GM12801 (cell line): ENCODE results near the gene SYTL2.

Experiments used
- CTCF ChIP-seq: IDR thresholded peaks from one replicate; pipeline ENCODE4 v1.5.1; 2011; ENCODE audit warnings: control low read depth; ENCODE audit not compliant: insufficient read length; ENCODE audit errors: extremely low read depth

SYTL2 gene

DNA sequence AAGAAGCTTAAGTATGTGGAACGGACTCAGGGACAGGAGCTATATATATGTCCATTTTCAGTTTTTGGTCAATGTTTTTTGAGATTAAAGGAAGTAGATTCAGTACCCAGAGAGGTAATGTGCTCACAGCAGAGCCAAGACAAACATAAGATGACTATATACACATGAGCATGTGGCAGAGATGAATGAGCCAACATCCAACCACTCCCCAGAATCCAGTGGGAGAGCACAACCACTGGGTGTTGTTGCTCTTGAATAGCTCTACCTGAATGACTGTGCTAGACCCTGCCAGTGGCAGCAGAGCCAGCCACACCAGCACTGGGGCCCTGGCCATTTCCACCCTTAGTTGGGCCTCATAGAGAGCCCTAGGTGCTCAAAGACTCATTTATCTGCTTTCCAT lies 10.7 kb upstream of the SYTL2 start:
- TF ChIP-seq CTCF, result no peak

GRCh38 chr11:85819441-85819840 lies 8.5 kb upstream of the SYTL2 start:
- TF ChIP-seq CTCF, result no peak

DNA sequence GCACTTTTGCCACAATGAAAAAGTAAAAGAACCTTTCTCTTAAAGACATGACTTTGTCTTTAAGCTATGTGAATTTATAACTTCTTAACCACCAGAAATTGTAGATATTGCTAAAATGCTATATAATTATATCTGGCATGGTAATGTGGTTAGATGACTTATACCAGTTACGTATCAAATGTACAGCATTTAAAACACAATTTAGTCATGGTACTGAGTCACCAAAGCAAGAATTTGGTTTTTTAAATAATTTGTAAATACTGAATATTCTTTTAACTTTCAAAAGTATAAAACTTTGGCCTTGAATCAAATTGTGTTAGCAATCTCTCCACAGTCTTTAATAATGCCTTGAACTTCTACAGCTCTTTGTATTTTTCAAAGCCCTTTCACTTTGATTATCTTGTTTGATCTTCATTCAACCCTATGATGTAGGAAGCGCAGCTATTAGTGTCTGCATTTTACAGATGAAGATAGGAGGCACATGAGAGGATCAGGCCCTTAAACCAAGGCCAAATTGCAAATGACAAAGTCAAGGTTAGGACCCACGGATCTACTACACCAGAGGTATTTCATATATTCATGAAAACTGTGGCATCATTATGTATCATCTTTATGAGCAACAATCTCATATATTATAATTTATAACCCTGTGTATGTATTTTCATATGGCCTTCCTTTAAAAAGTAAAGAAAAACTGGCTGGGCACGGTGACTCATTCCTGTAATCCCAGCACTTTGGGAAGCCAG lies 4.4 kb upstream of the SYTL2 start:
- TF ChIP-seq CTCF, result no peak

- no peak for TF ChIP-seq CTCF
Observed at GRCh38 chr11:85813721-85814120, 2.8 kb upstream of the SYTL2 start.

GRCh38 chr11:85811624-85812023 lies 683 bp upstream of the SYTL2 start:
- TF ChIP-seq CTCF, result no peak

GRCh38 chr11:85810521-85810870 lies 445 bp downstream of the SYTL2 start:
- no peak for TF ChIP-seq CTCF

- no peak for TF ChIP-seq CTCF
Observed at GRCh38 chr11:85809863-85810262, 1.1 kb downstream of the SYTL2 start.
